Measurements from ENCODE around the gene PFDN6. TPM values are rescaled to one million over a fixed set of nuclear protein-coding genes. Genes with fewer than 3 reads are reported as not detected.

Gene PFDN6
- total and polyA plus RNA-seq, 9 of the 15 experiments (the other 6 are each of a cell fraction or from before 2014, with no cell fraction given) = 6.8 to 475 (median 216) TPM

- TF ChIP-seq MCM5 (IDR thresholded peaks at IDR 0.05; ENCODE audit: low read depth) (no peak), ZBTB12 (CRISPR knock-in tag; IDR thresholded peaks at IDR 0.05) (no peak), ZNF589 (CRISPR knock-in tag; IDR thresholded peaks at IDR 0.05; ENCODE audit: low read depth) (no peak), SOX6 (IDR thresholded peaks at IDR 0.05) (peak; percentile 57; the same call in 1 of the 2 replicates), GATAD2B (IDR thresholded peaks at IDR 0.05; ENCODE audit: borderline replicate concordance) (no peak), ZFP91 (CRISPR knock-in tag; IDR thresholded peaks at IDR 0.05) (peak; percentile 94), NR2C1 (IDR thresholded peaks at IDR 0.05) (no peak), NR2C1 (tag; IDR thresholded peaks at IDR 0.05) (no peak), MNT (conservative IDR thresholded peaks at IDR 0.05) (peak in 1 of 2 experiments; percentile 61; a peak in 2 of 4 replicates), TBP (optimal IDR thresholded peaks at IDR 0.05; ENCODE audit: low read depth, low read length) (peak; percentile 53), PYGO2 (tag; IDR thresholded peaks at IDR 0.05) (no peak), ZNF436 (CRISPR knock-in tag; IDR thresholded peaks at IDR 0.05) (no peak), PHB2 (IDR thresholded peaks at IDR 0.05; ENCODE audit: low read depth) (no peak), PHF20 (IDR thresholded peaks at IDR 0.05; ENCODE audit: partially characterized antibody) (no peak), NFE2 (IDR thresholded peaks at IDR 0.05; ENCODE audit: low read depth) (peak; percentile 23; the same call in 1 of the 2 replicates), HMG20B (CRISPR knock-in tag; IDR thresholded peaks at IDR 0.05) (no peak), SMAD2 (IDR thresholded peaks at IDR 0.05; ENCODE audit: low read depth, low read length) (no peak), NFRKB (IDR thresholded peaks at IDR 0.05; ENCODE audit: low read depth) (no peak; the same call in 1 of the 2 replicates), POLR2G (IDR thresholded peaks at IDR 0.05; ENCODE audit: low read depth, low read length) (peak; percentile 79), ZNF224 (CRISPR knock-in tag; IDR thresholded peaks at IDR 0.05) (no peak), TRIM28 (IDR thresholded peaks at IDR 0.05) (peak; percentile 88), DPF2 (IDR thresholded peaks at IDR 0.05) (peak; percentile 88), ZNF174 (CRISPR knock-in tag; IDR thresholded peaks at IDR 0.05) (no peak), UBTF (IDR thresholded peaks at IDR 0.05; ENCODE audit: borderline replicate concordance in 1 of 2, low read depth in 2 of 2, low read length in 2 of 2) (no peak), EHMT2 (IDR thresholded peaks at IDR 0.05) (no peak)
Measured at GRCh38 chr6:33317669-33318425, 28.4 kb downstream of the PFDN6 start, which contains the start of gene ZBTB22 (continued).

Measured in K562 (cell line).